Measurements from ENCODE around the gene SEMA6B. TPM values are rescaled to one million over a fixed set of nuclear protein-coding genes. Genes with fewer than 3 reads are reported as not detected.
A peak's percentile ranks its signal among the peaks of the same experiment; 100 is the strongest.

Gene SEMA6B
- total and polyA plus RNA-seq, 2 experiments from 2014 or later = 0.50 to 3.2 TPM

DNA sequence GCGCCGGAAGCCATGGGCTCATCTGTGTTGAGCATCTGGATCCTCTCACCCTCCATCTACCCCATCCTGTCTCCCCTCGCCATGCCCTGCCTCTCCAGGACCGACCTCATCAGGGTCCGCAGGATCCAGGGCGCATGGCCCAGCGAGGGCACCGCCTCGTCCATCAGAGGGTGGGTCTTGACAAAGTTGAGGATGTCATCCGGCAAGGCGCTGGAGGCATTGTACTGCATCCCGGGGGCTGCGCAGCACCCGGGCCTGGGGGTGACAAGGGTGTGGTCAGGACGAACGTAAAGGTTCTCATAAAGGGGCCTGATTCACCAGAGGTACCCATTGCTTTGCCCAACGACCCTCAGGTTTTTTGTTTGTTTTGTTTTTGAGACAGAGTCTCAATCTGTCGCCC, 9.5 kb downstream of the SEMA6B start:
- H3K4me1 ChIP-seq (ENCODE audit: insufficient read depth) = no peaks in the 10 kb centered on the region
- H4K20me1 ChIP-seq (ENCODE audit: insufficient read depth, poor library complexity, severe bottlenecking) = no peaks in the 10 kb centered on the region
- no peak for DNase-seq (ENCODE audit: low spot score)
- H3K27ac ChIP-seq = no peak overlapping the region
- WGBS (ENCODE audit: low lambda C conversion rate, missing lambda C conversion rate) = 93% methylated on average over 18 of the region's 18 CpGs
- TF ChIP-seq, protein P1, sequence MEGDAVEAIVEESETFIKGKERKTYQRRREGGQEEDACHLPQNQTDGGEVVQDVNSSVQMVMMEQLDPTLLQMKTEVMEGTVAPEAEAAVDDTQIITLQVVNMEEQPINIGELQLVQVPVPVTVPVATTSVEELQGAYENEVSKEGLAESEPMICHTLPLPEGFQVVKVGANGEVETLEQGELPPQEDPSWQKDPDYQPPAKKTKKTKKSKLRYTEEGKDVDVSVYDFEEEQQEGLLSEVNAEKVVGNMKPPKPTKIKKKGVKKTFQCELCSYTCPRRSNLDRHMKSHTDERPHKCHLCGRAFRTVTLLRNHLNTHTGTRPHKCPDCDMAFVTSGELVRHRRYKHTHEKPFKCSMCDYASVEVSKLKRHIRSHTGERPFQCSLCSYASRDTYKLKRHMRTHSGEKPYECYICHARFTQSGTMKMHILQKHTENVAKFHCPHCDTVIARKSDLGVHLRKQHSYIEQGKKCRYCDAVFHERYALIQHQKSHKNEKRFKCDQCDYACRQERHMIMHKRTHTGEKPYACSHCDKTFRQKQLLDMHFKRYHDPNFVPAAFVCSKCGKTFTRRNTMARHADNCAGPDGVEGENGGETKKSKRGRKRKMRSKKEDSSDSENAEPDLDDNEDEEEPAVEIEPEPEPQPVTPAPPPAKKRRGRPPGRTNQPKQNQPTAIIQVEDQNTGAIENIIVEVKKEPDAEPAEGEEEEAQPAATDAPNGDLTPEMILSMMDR (IDR thresholded peaks at IDR 0.05; ENCODE audit: poor library complexity) = no peak
- TF ChIP-seq EZH2 (IDR thresholded peaks at IDR 0.05; ENCODE audit: borderline replicate concordance) = no peak
- TF ChIP-seq EZH2phosphoT487 (IDR thresholded peaks at IDR 0.05; ENCODE audit: low read depth, severe bottlenecking, unreplicated experiment) = no peak
- H3K27me3 ChIP-seq = no peaks in the 10 kb centered on the region
- H2AFZ ChIP-seq = no peak overlapping the region
- no peaks in the 10 kb centered on the region for H3K9me3 ChIP-seq (ENCODE audit: low read depth)
- no peak overlapping the region for H3K4me3 ChIP-seq
- H3K9me2 ChIP-seq (replicated peaks; ENCODE audit: insufficient read depth) = no peaks in the 10 kb centered on the region
- no peaks in the 10 kb centered on the region for H3K36me3 ChIP-seq (replicated peaks; ENCODE audit: insufficient read depth, low read depth)
- no peak overlapping the region for H3K4me2 ChIP-seq
- no peaks in the 10 kb centered on the region for H3K79me2 ChIP-seq

DNA sequence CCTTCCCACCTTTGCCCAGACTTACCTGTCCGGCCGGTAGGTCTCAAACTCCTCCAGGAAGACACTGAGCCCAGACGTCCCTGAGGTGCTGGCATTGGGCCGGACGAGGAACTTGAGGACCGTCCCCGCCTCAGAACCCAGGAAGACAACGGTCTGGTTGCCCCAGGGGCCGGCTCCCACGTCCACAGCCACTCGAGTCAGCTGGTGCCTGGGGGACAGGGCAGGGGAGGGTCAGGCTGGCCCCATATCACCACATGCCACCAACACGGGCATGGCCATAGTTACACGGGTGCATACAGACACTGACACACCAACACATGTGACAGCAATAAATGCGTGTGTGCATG, 11.3 kb downstream of the SEMA6B start:
- TF ChIP-seq EZH2phosphoT487 (IDR thresholded peaks at IDR 0.05; ENCODE audit: low read depth, severe bottlenecking, unreplicated experiment) = no peak
- no peak for TF ChIP-seq EZH2 (IDR thresholded peaks at IDR 0.05; ENCODE audit: borderline replicate concordance)
- TF ChIP-seq, protein P1 (IDR thresholded peaks at IDR 0.05; ENCODE audit: poor library complexity) = no peak
- no peak overlapping the region for H3K4me2 ChIP-seq
- H3K27ac ChIP-seq = no peak overlapping the region
- DNase-seq (ENCODE audit: low spot score) = peak; percentile 2
- no peak overlapping the region for H2AFZ ChIP-seq
- no peaks in the 10 kb centered on the region for H3K27me3 ChIP-seq
- no peaks in the 10 kb centered on the region for H4K20me1 ChIP-seq (ENCODE audit: insufficient read depth, poor library complexity, severe bottlenecking)
- no peaks in the 10 kb centered on the region for H3K9me3 ChIP-seq (ENCODE audit: low read depth)
- no peaks in the 10 kb centered on the region for H3K9me2 ChIP-seq (replicated peaks; ENCODE audit: insufficient read depth)
- H3K4me1 ChIP-seq (ENCODE audit: insufficient read depth) = no peaks in the 10 kb centered on the region
- H3K36me3 ChIP-seq (replicated peaks; ENCODE audit: insufficient read depth, low read depth) = no peaks in the 10 kb centered on the region
- no peak overlapping the region for H3K4me3 ChIP-seq
- 90% methylated on average over 14 of the region's 14 CpGs for WGBS (ENCODE audit: low lambda C conversion rate, missing lambda C conversion rate)
- H3K79me2 ChIP-seq = no peaks in the 10 kb centered on the region

DNA sequence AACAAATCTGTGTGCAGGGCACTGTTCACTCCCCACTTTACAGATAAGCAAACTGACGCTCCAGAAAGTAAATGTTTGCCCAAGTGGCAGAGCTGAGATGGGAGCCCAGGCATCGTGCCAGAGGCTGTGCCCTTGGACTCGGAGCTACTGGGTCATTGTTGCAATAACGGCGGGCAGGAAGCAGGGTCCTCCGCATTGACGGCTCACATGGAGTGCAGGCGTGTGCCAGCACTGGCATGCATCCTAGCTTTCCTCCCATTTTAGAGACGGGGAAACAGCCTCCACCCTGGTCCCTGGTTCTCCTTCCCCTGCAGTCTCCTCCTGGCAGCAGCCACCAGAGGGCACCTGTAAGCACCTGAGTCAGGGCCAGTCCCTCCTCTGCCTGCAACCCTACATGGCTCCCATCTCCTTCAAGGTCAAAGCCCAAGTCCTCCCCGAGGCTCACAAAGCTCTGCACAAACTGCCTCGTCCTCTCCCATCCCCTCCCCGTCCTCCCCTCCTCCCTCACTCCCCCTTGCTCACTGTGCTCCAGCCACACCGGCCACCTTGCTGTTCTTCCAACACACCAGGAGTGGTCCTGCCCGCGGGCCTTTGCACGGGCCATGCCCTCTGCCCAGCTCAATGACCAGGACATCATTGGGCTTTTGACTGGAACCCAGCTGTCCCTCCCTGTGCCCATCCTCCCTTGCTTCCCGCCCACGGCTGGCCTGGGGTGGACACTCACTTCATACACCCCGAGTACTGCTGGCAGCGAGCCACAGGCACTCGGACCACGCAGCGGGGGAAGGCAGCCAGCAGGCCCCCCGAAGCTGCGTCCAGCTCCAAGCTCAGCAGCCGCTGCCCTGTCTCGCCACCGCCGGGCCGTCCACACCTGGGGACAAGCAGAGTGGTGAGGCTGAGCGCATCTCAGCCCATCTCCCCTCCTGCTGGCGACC, 11.9 kb downstream of the SEMA6B start:
- Histone ChIP-seq H3K27me3 (no peaks in the 10 kb centered on the region), H3K9me3 (ENCODE audit: low read depth) (no peaks in the 10 kb centered on the region), H4K20me1 (ENCODE audit: insufficient read depth, poor library complexity, severe bottlenecking) (no peaks in the 10 kb centered on the region), H3K27ac (no peak overlapping the region), H3K4me3 (no peak overlapping the region), H3K36me3 (replicated peaks; ENCODE audit: insufficient read depth, low read depth) (no peaks in the 10 kb centered on the region), H2AFZ (no peak overlapping the region), H3K4me2 (no peak overlapping the region), H3K4me1 (ENCODE audit: insufficient read depth) (no peaks in the 10 kb centered on the region), H3K9me2 (replicated peaks; ENCODE audit: insufficient read depth) (no peaks in the 10 kb centered on the region), H3K79me2 (no peaks in the 10 kb centered on the region)
- WGBS (ENCODE audit: low lambda C conversion rate, missing lambda C conversion rate) = 88% methylated on average over 32 of the region's 32 CpGs
- DNase-seq (ENCODE audit: low spot score) = peak; percentile 6
- TF ChIP-seq EZH2 (IDR thresholded peaks at IDR 0.05; ENCODE audit: borderline replicate concordance) = no peak
- TF ChIP-seq EZH2phosphoT487 (IDR thresholded peaks at IDR 0.05; ENCODE audit: low read depth, severe bottlenecking, unreplicated experiment) = no peak
- TF ChIP-seq, protein P1 (IDR thresholded peaks at IDR 0.05; ENCODE audit: poor library complexity) = no peak

Measured in hepatocyte (in vitro differentiated cells).